ENCODE measurements around the gene STUB1.

- TF ChIP-seq, protein P1, sequence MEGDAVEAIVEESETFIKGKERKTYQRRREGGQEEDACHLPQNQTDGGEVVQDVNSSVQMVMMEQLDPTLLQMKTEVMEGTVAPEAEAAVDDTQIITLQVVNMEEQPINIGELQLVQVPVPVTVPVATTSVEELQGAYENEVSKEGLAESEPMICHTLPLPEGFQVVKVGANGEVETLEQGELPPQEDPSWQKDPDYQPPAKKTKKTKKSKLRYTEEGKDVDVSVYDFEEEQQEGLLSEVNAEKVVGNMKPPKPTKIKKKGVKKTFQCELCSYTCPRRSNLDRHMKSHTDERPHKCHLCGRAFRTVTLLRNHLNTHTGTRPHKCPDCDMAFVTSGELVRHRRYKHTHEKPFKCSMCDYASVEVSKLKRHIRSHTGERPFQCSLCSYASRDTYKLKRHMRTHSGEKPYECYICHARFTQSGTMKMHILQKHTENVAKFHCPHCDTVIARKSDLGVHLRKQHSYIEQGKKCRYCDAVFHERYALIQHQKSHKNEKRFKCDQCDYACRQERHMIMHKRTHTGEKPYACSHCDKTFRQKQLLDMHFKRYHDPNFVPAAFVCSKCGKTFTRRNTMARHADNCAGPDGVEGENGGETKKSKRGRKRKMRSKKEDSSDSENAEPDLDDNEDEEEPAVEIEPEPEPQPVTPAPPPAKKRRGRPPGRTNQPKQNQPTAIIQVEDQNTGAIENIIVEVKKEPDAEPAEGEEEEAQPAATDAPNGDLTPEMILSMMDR (conservative IDR thresholded peaks at IDR 0.05; ENCODE audit: low read length) = no peak
- TF ChIP-seq EZH2phosphoT487 (IDR thresholded peaks at IDR 0.05; ENCODE audit: borderline replicate concordance, low read depth, low read length) = no peak
Observed at GRCh38 chr16:660132-660458, 20.1 kb upstream of the STUB1 start.

All from OCI-LY7 (cell line).